Motor neuron (in vitro differentiated cells): ENCODE measurements around the gene TMEM273. TPM values are rescaled to one million over a fixed set of nuclear protein-coding genes. Genes with fewer than 3 reads are reported as not detected.
"Not testable (repeated sequence)": the region's sequence is repeated elsewhere in the genome, so short reads cannot be mapped to it uniquely, and the experiment has no call there.

Source experiments
- ATAC-seq, 8 experiments: fragments of 200-7000 bp; cut with Tn5 transposase; replicated peaks in 6 of 8; 2 replicates each; pipeline ENCODE4 v1.8.0; 2021; ENCODE audit warnings: mild to moderate bottlenecking in 8 of 8, moderate library complexity in 8 of 8
- H3K27ac ChIP-seq, 2 donors: fragments of 250-450 bp; sonication (Bioruptor Pico); 2 replicates each; pipeline ENCODE4 v1.9.0; 2021; ENCODE audit warnings: antibody characterized with exemption in 2 of 2, mild to moderate bottlenecking in 2 of 2, moderate library complexity in 1 of 2
- H3K4me1 ChIP-seq, 2 donors: fragments of 250-450 bp; sonication (Bioruptor Pico); replicated peaks in 1 of 2; 2 replicates each; pipeline ENCODE4 v1.6.1; 2021; ENCODE audit warnings: antibody characterized with exemption in 2 of 2, mild to moderate bottlenecking in 2 of 2, moderate library complexity in 1 of 2
- H3K4me3 ChIP-seq, 5 donors: fragments of 250-450 bp; sonication (Bioruptor Pico); 2 replicates each; pipeline ENCODE4 v1.9.0; 2021; ENCODE audit warnings: antibody characterized with exemption in 5 of 5, mild to moderate bottlenecking in 5 of 5, moderate library complexity in 4 of 5
- WGBS, 10 experiments: fragments of 450-650 bp; shearing (Covaris generic); methylation state at CpG; one replicate each; pipeline ENCODE4 v1.0.0; 2022; 5-methylcytosine and 5-hydroxymethylcytosine counted together
- in situ Hi-C, 9 experiments: fragments of 400-800 bp; cut with MboI; loops; one replicate each; pipeline ENCODE4 v1.15.0; 2021; ENCODE audit warnings: low sequenced_read_pairs in 9 of 9, low pct_unique_long_range_greater_than_20kb in 2 of 9; ENCODE audit not compliant: unreplicated experiment in 9 of 9
- total RNA-seq, 8 experiments: library from RNA; unstranded; fragments of 300-600 nt; gene quantifications; 2 replicates each; pipeline versions ENCODE4 v1.2.3 to v1.2.4, GENCODE V29; 2022

The TMEM273 gene
- total RNA-seq, 8 experiments from 2014 or later: 0.25 to 0.71 (median 0.36) TPM; not detected in 4

- H3K27ac ChIP-seq, H3K4me3 ChIP-seq, in situ Hi-C loops, H3K4me1 ChIP-seq, ATAC-seq: not testable (repeated sequence)
- WGBS, 10 experiments: 70 to 100% (median 84%) methylated on average over 1 to 4 of the region's 4 CpGs; no CpG with 5 or more reads in 3 of the 10 experiments
Observed at GRCh38 chr10:49195864-49196263, 7.7 kb upstream of the TMEM273 start.

- Histone ChIP-seq H3K27ac (no peak overlapping the region), H3K4me3 (no peak overlapping the region), H3K4me1 (no peaks in the 10 kb centered on the region)
- WGBS, 10 experiments: 53 to 89% (median 75%) methylated on average over 1 to 8 of the region's 8 CpGs
- ATAC-seq: peak in 1 of 8 experiments; percentile 23
- in situ Hi-C loops: no loop called here
Observed at GRCh38 chr10:49194212-49194920, 6.2 kb upstream of the TMEM273 start.

- in situ Hi-C loops: no loop called here
- no peak for ATAC-seq
- 67 to 100% (median 90%) methylated on average over 1 of the region's 1 CpG; no CpG with 5 or more reads in 1 of the 10 experiments for WGBS, 10 experiments
- Histone ChIP-seq H3K27ac (no peak overlapping the region), H3K4me3 (no peak overlapping the region), H3K4me1 (peaks cover 0 to 3% of the 10 kb centered on the region in 2 donors)
Observed at GRCh38 chr10:49191349-49191748, 3.2 kb upstream of the TMEM273 start.

GRCh38 chr10:49189422-49189821 is 1.2 kb upstream of the TMEM273 start:
- 71 to 90% (median 78%) methylated on average over 2 to 5 of the region's 6 CpGs; no CpG with 5 or more reads in 6 of the 10 experiments for WGBS, 10 experiments
- in situ Hi-C loops: no loop called here
- ATAC-seq: no peak
- no peak overlapping the region for H3K4me3 ChIP-seq
- peaks cover 0 to 3% of the 10 kb centered on the region in 2 donors for H3K4me1 ChIP-seq
- no peak overlapping the region for H3K27ac ChIP-seq

GRCh38 chr10:49187044-49187484 is 1.1 kb downstream of the TMEM273 start:
- H3K4me1 ChIP-seq: peaks cover 0 to 3% of the 10 kb centered on the region in 2 donors
- in situ Hi-C loops: no loop called here
- WGBS, 10 experiments: 39 to 100% (median 83%) methylated on average over 1 to 8 of the region's 8 CpGs; no CpG with 5 or more reads in 3 of the 10 experiments
- no peak overlapping the region for H3K4me3 ChIP-seq
- no peak overlapping the region for H3K27ac ChIP-seq
- no peak for ATAC-seq

GRCh38 chr10:49186613-49187012 is 1.6 kb downstream of the TMEM273 start:
- 20 to 100% (median 84%) methylated on average over 1 to 4 of the region's 4 CpGs; no CpG with 5 or more reads in 1 of the 10 experiments for WGBS, 10 experiments
- no peak for ATAC-seq
- H3K27ac ChIP-seq: no peak overlapping the region
- no peak overlapping the region for H3K4me3 ChIP-seq
- H3K4me1 ChIP-seq: peaks cover 0 to 3% of the 10 kb centered on the region in 2 donors
- in situ Hi-C loops: no loop called here

GRCh38 chr10:49185213-49185612 is 3.0 kb downstream of the TMEM273 start:
- Histone ChIP-seq H3K4me3 (no peak overlapping the region), H3K27ac (no peak overlapping the region), H3K4me1 (peaks cover 0 to 3% of the 10 kb centered on the region in 2 donors)
- WGBS, 10 experiments: 60 to 100% (median 86%) methylated on average over 1 to 3 of the region's 3 CpGs; no CpG with 5 or more reads in 3 of the 10 experiments
- ATAC-seq: no peak
- in situ Hi-C loops: no loop called here

- WGBS, 10 experiments: 30 to 100% (median 70%) methylated on average over 1 to 6 of the region's 6 CpGs
- Histone ChIP-seq H3K4me1 (peaks cover 0 to 3% of the 10 kb centered on the region in 2 donors), H3K27ac (no peak overlapping the region), H3K4me3 (no peak overlapping the region)
- no peak for ATAC-seq
- in situ Hi-C loops: no loop called here
Observed at GRCh38 chr10:49184642-49185111, 3.5 kb downstream of the TMEM273 start.

- in situ Hi-C loops: no loop called here
Observed at GRCh38 chr10:49183596-49184542, 4.3 kb downstream of the TMEM273 start.

GRCh38 chr10:49182776-49183175 is 5.4 kb downstream of the TMEM273 start:
- 62 to 100% (median 87%) methylated on average over 1 to 4 of the region's 4 CpGs; no CpG with 5 or more reads in 1 of the 10 experiments for WGBS, 10 experiments
- in situ Hi-C loops: no loop called here
- H3K4me1 ChIP-seq: no peaks in the 10 kb centered on the region
- no peak overlapping the region for H3K4me3 ChIP-seq
- no peak overlapping the region for H3K27ac ChIP-seq
- no peak for ATAC-seq

More at GRCh38 chr10:49183596-49184542, 4.3 kb downstream of the TMEM273 start:
- ATAC-seq: no peak
- WGBS, 10 experiments: 44 to 94% (median 85%) methylated on average over 3 to 5 of the region's 5 CpGs
- H3K27ac ChIP-seq: no peak overlapping the region
- no peak overlapping the region for H3K4me3 ChIP-seq
- peaks cover 0 to 3% of the 10 kb centered on the region in 2 donors for H3K4me1 ChIP-seq

- in situ Hi-C loops: no loop called here
- WGBS, 10 experiments: 0 to 61% (median 40%) methylated on average over 1 to 3 of the region's 3 CpGs; no CpG with 5 or more reads in 1 of the 10 experiments
Observed at GRCh38 chr10:49180444-49180860, 7.7 kb downstream of the TMEM273 start.

GRCh38 chr10:49179699-49180443 is 8.3 kb downstream of the TMEM273 start:
- WGBS, 10 experiments: 50 to 85% (median 60%) methylated on average over 1 to 7 of the region's 10 CpGs; no CpG with 5 or more reads in 5 of the 10 experiments
- Histone ChIP-seq H3K4me3 (no peak overlapping the region), H3K4me1 (peaks cover 9 to 12% of the 10 kb centered on the region in 2 donors), H3K27ac (no peak overlapping the region)
- in situ Hi-C loops: no loop called here
- no peak for ATAC-seq

More at GRCh38 chr10:49180444-49180860, 7.7 kb downstream of the TMEM273 start:
- Histone ChIP-seq H3K4me3 (no peak overlapping the region), H3K27ac (no peak overlapping the region), H3K4me1 (peaks cover 9 to 12% of the 10 kb centered on the region in 2 donors)
- ATAC-seq: no peak
